B cell (primary cell): Measurements from ENCODE around the gene STK40.

Source experiments
- CTCF ChIP-seq: fragments of 200-600 bp; IDR thresholded peaks from one replicate; pipeline ENCODE4 v1.8.0; 2022; ENCODE audit warnings: antibody characterized with exemption, mild to moderate bottlenecking
- EZH2 ChIP-seq: IDR thresholded peaks from 2 replicates; pipeline ENCODE4 v1.6.1; 2012; ENCODE audit warnings: borderline replicate concordance, low read depth, mild to moderate bottlenecking, moderate library complexity, low read length; ENCODE audit not compliant: insufficient read depth, poor library complexity, severe bottlenecking

- no peak for TF ChIP-seq CTCF
- TF ChIP-seq EZH2, result no peak
Observed at GRCh38 chr1:36400825-36401601, 15.3 kb upstream of the STK40 start.
